ENCODE measurements around the gene RAE1.
A peak's percentile ranks its signal among the peaks of the same experiment; 100 is the strongest.

DNA sequence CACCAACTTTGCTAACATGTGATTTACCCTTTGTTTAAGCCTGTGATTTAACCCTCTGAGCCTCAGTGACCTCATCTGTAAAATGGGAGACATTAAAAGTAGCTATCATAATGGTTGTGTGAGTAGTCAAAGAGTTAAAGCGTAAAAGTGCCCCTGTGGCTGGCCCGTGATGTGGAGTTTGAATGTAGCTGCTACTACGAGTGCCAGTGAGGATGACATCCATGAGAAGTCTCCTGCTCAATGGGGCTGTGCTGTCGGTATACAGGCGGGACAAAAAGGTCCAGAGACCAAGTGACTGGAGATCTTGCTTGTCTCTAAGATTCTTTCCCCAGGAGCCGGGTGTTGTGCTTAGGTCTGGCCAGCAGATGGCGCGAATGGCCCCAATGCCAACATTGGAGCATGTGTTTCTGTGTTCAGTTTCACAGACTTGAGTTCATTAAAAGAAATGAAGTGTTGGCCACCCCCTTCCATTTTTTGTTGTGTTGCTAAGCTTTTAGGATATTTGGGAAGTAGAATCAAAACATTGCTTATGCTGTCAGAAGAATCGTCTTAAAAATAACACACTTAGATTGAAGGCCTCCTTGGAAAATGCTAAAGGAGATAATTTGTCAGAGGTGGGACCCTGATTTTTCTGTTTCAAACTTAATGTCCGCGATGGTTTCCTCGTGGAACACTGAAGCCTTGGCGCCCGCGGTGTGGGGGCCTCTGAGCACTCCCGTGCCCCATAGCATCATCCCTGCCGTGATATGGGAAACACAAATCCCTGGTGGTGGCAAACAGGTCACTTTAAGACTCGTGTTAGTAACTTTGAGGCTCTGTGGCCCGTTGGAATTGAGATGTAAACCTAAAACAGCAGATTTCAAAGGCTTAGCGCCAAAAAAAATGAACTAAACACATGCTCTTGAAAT is 30.8 kb downstream of the RAE1 start:
- peak; percentile 91 to 92 for TF ChIP-seq CTCF (IDR thresholded peaks at IDR 0.05; ENCODE audit: extremely low read depth in 1 of 2, insufficient read depth in 1 of 2, low read depth in 1 of 2, low read length in 2 of 2)
- no peak for TF ChIP-seq POLR2AphosphoS5 (IDR thresholded peaks at IDR 0.05; ENCODE audit: insufficient read depth, low read depth, low read length)
- TF ChIP-seq POLR2A (IDR thresholded peaks at IDR 0.05; ENCODE audit: low read depth, low read length) = no peak
- TF ChIP-seq, protein P1, sequence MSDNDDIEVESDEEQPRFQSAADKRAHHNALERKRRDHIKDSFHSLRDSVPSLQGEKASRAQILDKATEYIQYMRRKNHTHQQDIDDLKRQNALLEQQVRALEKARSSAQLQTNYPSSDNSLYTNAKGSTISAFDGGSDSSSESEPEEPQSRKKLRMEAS (IDR thresholded peaks at IDR 0.05; ENCODE audit: insufficient read depth, insufficient read length) = no peak
- TF ChIP-seq JUN (IDR thresholded peaks at IDR 0.05; ENCODE audit: borderline replicate concordance, insufficient read depth, insufficient read length, low read depth) = no peak
- TF ChIP-seq EZH2 (IDR thresholded peaks at IDR 0.05; ENCODE audit: borderline replicate concordance, low read depth, low read length, severe bottlenecking) = no peak
- no peak for TF ChIP-seq MYC (IDR thresholded peaks at IDR 0.05; ENCODE audit: low read depth, low read length)
